Measurements from ENCODE around the gene ATP5F1D. TPM values are rescaled to one million over a fixed set of nuclear protein-coding genes. Genes with fewer than 3 reads are reported as not detected.
A peak's percentile ranks its signal among the peaks of the same experiment; 100 is the strongest.

The ATP5F1D gene
- total RNA-seq, 1 donor from 2014 or later, result 172 TPM

GRCh38 chr19:1239796-1240737 is 1.5 kb upstream of the ATP5F1D start:
- peaks cover 2% of the 10 kb centered on the region for H3K36me3 Mint-ChIP-seq (ENCODE audit: low read depth)
- peaks cover 45% of the 10 kb centered on the region for H3K4me1 Mint-ChIP-seq
- H3K27me3 Mint-ChIP-seq, result peaks cover 7% of the 10 kb centered on the region
- H3K9me3 Mint-ChIP-seq, result no peaks in the 10 kb centered on the region
- TF ChIP-seq CTCF (IDR thresholded peaks at IDR 0.05), result no peak
- peak; percentile 50 for ATAC-seq (ENCODE audit: low read depth)
- ChIA-PET CTCF (interaction anchor here (0.7 to 6.1 kb wide), 3 partner anchors 25 to 1582 kb away, joined by 3 to 540 read pairs (median 10); partner anchors contain the start of gene CIRBP), POLR2A (interaction anchor here (0.5 to 10.1 kb wide), 8 partner anchors 24 to 332 kb away, joined by 3 to 824 read pairs (median 4); partner anchors contain the start of genes CIRBP, RNU6-2 and WDR18)
- H3K4me3 Mint-ChIP-seq, result peak overlapping the region; percentile 79
- H3K27ac Mint-ChIP-seq, result no peak overlapping the region
- peak; percentile 93 for DNase-seq
- intact Hi-C loops (cut with micrococcal nuclease), result loop anchor here (1.0 to 10.0 kb wide), 4 partner anchors 127 to 575 kb away; partner anchors contain the start of genes RNF126 and WDR18

- Mint-ChIP-seq H3K4me1 (peaks cover 50% of the 10 kb centered on the region), H3K4me3 (peak overlapping the region; percentile 86), H3K9me3 (no peaks in the 10 kb centered on the region), H3K27ac (no peak overlapping the region), H3K36me3 (ENCODE audit: low read depth) (peaks cover 2% of the 10 kb centered on the region), H3K27me3 (peaks cover 7% of the 10 kb centered on the region)
- intact Hi-C loops (cut with micrococcal nuclease), result loop anchor here (1.0 to 10.0 kb wide), 8 partner anchors 128 to 576 kb away; partner anchors contain the start of genes POLR2E, PTBP1, RNF126 and RNU6-2
- no peak for TF ChIP-seq CTCF (IDR thresholded peaks at IDR 0.05)
- DNase-seq (no peak), ATAC-seq (ENCODE audit: low read depth) (no peak)
- ChIA-PET POLR2A (interaction anchor here (0.5 to 10.1 kb wide), 8 partner anchors 23 to 333 kb away, joined by 3 to 824 read pairs (median 4); partner anchors contain the start of genes CIRBP, RNU6-2 and WDR18), CTCF (interaction anchor here (0.7 to 6.1 kb wide), 3 partner anchors 24 to 1581 kb away, joined by 3 to 540 read pairs (median 10); partner anchors contain the start of gene CIRBP)
Measured at GRCh38 chr19:1240925-1241324, 626 bp upstream of the ATP5F1D start.

GRCh38 chr19:1243768-1244692 is 2.5 kb downstream of the ATP5F1D start:
- H3K36me3 Mint-ChIP-seq (ENCODE audit: low read depth), result peaks cover 2% of the 10 kb centered on the region
- H3K27ac Mint-ChIP-seq, result peak overlapping the region; percentile 93
- ChIA-PET POLR2A (interaction anchor here (0.6 to 10.1 kb wide), 18 partner anchors 9 to 304 kb away, joined by 3 to 824 read pairs (median 6); partner anchors contain the start of genes CIRBP, CNN2, FAM174C and REEP6), CTCF (interaction anchor here (0.6 to 6.1 kb wide), 28 partner anchors 9 to 334 kb away, joined by 3 to 540 read pairs (median 5); partner anchors contain the start of genes ABCA7, CIRBP, CNN2 and FAM174C)
- ATAC-seq (ENCODE audit: low read depth) (peak; percentile 53), DNase-seq (peak; percentile 88)
- TF ChIP-seq CTCF (IDR thresholded peaks at IDR 0.05), result no peak
- no peaks in the 10 kb centered on the region for H3K27me3 Mint-ChIP-seq
- no peaks in the 10 kb centered on the region for H3K9me3 Mint-ChIP-seq
- peak overlapping the region; percentile 78 for H3K4me3 Mint-ChIP-seq
- intact Hi-C loops (cut with micrococcal nuclease), result loop anchor here (1.0 to 10.0 kb wide), 3 partner anchors 22 to 579 kb away; partner anchors contain the start of gene RNF126
- peaks cover 44% of the 10 kb centered on the region for H3K4me1 Mint-ChIP-seq

- POLR2A ChIA-PET, result interaction anchor here (0.6 to 10.1 kb wide), 17 partner anchors 8 to 330 kb away, joined by 3 to 824 read pairs (median 6); partner anchors contain the start of genes CIRBP, FAM174C and REEP6
- peak overlapping the region; percentile 78 for H3K4me3 Mint-ChIP-seq
- CTCF ChIA-PET, result interaction anchor here (0.6 to 6.1 kb wide), 26 partner anchors 8 to 334 kb away, joined by 3 to 540 read pairs (median 6); partner anchors contain the start of genes ABCA7, CIRBP, CNN2 and FAM174C
- H3K27me3 Mint-ChIP-seq, result no peaks in the 10 kb centered on the region
- intact Hi-C loops (cut with micrococcal nuclease), result loop anchor here (1.0 to 10.0 kb wide), 3 partner anchors 21 to 580 kb away; partner anchors contain the start of gene RNF126
- no peak for TF ChIP-seq CTCF (IDR thresholded peaks at IDR 0.05)
- no peaks in the 10 kb centered on the region for H3K9me3 Mint-ChIP-seq
- peaks cover 2% of the 10 kb centered on the region for H3K36me3 Mint-ChIP-seq (ENCODE audit: low read depth)
- DNase-seq (no peak), ATAC-seq (ENCODE audit: low read depth) (no peak)
- H3K4me1 Mint-ChIP-seq, result peaks cover 39% of the 10 kb centered on the region
- peak overlapping the region; percentile 93 for H3K27ac Mint-ChIP-seq
Measured at GRCh38 chr19:1244693-1245451, 3.3 kb downstream of the ATP5F1D start.
